OCI-LY3 (cell line): Measurements from ENCODE around the gene ARFGAP2.

ENCODE experiments used
- H2AFZ ChIP-seq: fragments of 200-600, 300-600 bp; shearing (Covaris generic); 2 replicates; pipeline ENCODE4 v1.6.0; 2014; ENCODE audit warnings: antibody characterized with exemption, low read depth, low read length
- H3K27ac ChIP-seq: fragments of 200-600, 300-600 bp; sonication (generic); 2 replicates; pipeline ENCODE4 v1.5.1; 2014; ENCODE audit warnings: mild to moderate bottlenecking, low read length, moderate library complexity, mixed read lengths
- H3K27me3 ChIP-seq: fragments of 200-600, 300-600 bp; sonication (generic); 2 replicates; pipeline ENCODE4 v1.6.1; 2014; ENCODE audit warnings: low read depth, low read length, mixed read lengths
- H3K36me3 ChIP-seq: fragments of 200-600, 300-600 bp; sonication (generic); replicated peaks from 2 replicates; pipeline ENCODE3; 2014; ENCODE audit warnings: low read depth, low read length, mixed read lengths
- H3K4me1 ChIP-seq: fragments of 300-600, 200-600 bp; sonication (generic); 2 replicates; pipeline ENCODE4 v1.6.1; 2014; ENCODE audit warnings: low read length, mixed read lengths
- H3K4me2 ChIP-seq: fragments of 200-600, 300-600 bp; sonication (generic); 2 replicates; pipeline ENCODE4 v1.6.1; 2014; ENCODE audit warnings: low read length, mixed read lengths
- H3K4me3 ChIP-seq: fragments of 300-600, 200-600 bp; sonication (generic); 2 replicates; pipeline ENCODE4 v1.5.1; 2014; ENCODE audit warnings: antibody characterized with exemption, mild to moderate bottlenecking, low read length, moderate library complexity
- H3K79me2 ChIP-seq: fragments of 300-600, 200-600 bp; shearing (Covaris generic); 2 replicates; pipeline ENCODE4 v1.6.1; 2014; ENCODE audit warnings: mild to moderate bottlenecking, low read length, mixed read lengths
- H3K9ac ChIP-seq: fragments of 300-600, 200-600 bp; shearing (Covaris generic); 2 replicates; pipeline ENCODE4 v1.6.0; 2014; ENCODE audit warnings: mild to moderate bottlenecking, low read length, moderate library complexity
- H3K9me3 ChIP-seq: fragments of 200-600, 300-600 bp; shearing (Covaris generic); 2 replicates; pipeline ENCODE4 v1.6.1; 2014; ENCODE audit warnings: low read length, mixed read lengths; ENCODE audit not compliant: insufficient read depth
- H4K20me1 ChIP-seq: fragments of 200-600, 300-600 bp; sonication (generic); 2 replicates; pipeline ENCODE4 v1.6.1; 2016; ENCODE audit warnings: low read length, mixed read lengths; ENCODE audit not compliant: insufficient read depth
- CTCF ChIP-seq: fragments of 200-600, 300-600 bp; sonication (generic); IDR thresholded peaks from 2 replicates; pipeline ENCODE4 v1.5.1; 2014; ENCODE audit warnings: antibody characterized with exemption, low read length, low read depth
- EZH2phosphoT487 ChIP-seq: fragments of 200-600 bp; shearing (Covaris generic); IDR thresholded peaks from 2 replicates; pipeline ENCODE4 v1.6.1; 2018; ENCODE audit warnings: antibody characterized with exemption, mixed run types, low read depth

The ARFGAP2 gene

GRCh38 chr11:47148903-47149531 lies 27.7 kb downstream of the ARFGAP2 start:
- Histone ChIP-seq H3K79me2 (no peaks in the 10 kb centered on the region), H3K27me3 (no peaks in the 10 kb centered on the region), H3K36me3 (no peaks in the 10 kb centered on the region), H3K27ac (no peak overlapping the region), H2AFZ (no peak overlapping the region), H3K9me3 (no peaks in the 10 kb centered on the region), H3K4me2 (no peak overlapping the region), H3K4me3 (no peak overlapping the region), H3K4me1 (no peaks in the 10 kb centered on the region), H4K20me1 (no peaks in the 10 kb centered on the region), H3K9ac (no peak overlapping the region)
- no peak for TF ChIP-seq CTCF
- TF ChIP-seq EZH2phosphoT487, result no peak

- H3K4me1 ChIP-seq, result no peaks in the 10 kb centered on the region
- no peak overlapping the region for H3K4me3 ChIP-seq
- no peaks in the 10 kb centered on the region for H3K27me3 ChIP-seq
- H3K9me3 ChIP-seq, result no peaks in the 10 kb centered on the region
- no peak overlapping the region for H2AFZ ChIP-seq
- no peak overlapping the region for H3K9ac ChIP-seq
- H3K4me2 ChIP-seq, result no peak overlapping the region
- H3K79me2 ChIP-seq, result no peaks in the 10 kb centered on the region
- H3K27ac ChIP-seq, result no peak overlapping the region
- H4K20me1 ChIP-seq, result no peaks in the 10 kb centered on the region
- TF ChIP-seq CTCF, result no peak
- TF ChIP-seq EZH2phosphoT487, result no peak
- H3K36me3 ChIP-seq, result no peaks in the 10 kb centered on the region
Observed at GRCh38 chr11:47148270-47148669, 28.4 kb downstream of the ARFGAP2 start.

- TF ChIP-seq EZH2phosphoT487, result no peak
- no peak for TF ChIP-seq CTCF
- H2AFZ ChIP-seq, result no peak overlapping the region
- no peaks in the 10 kb centered on the region for H3K79me2 ChIP-seq
- no peak overlapping the region for H3K4me3 ChIP-seq
- no peaks in the 10 kb centered on the region for H4K20me1 ChIP-seq
- H3K36me3 ChIP-seq, result no peaks in the 10 kb centered on the region
- H3K4me1 ChIP-seq, result no peaks in the 10 kb centered on the region
- H3K9ac ChIP-seq, result no peak overlapping the region
- H3K27ac ChIP-seq, result no peak overlapping the region
- no peak overlapping the region for H3K4me2 ChIP-seq
- no peaks in the 10 kb centered on the region for H3K9me3 ChIP-seq
- H3K27me3 ChIP-seq, result no peaks in the 10 kb centered on the region
Observed at GRCh38 chr11:47147681-47148080, 29.0 kb downstream of the ARFGAP2 start.

GRCh38 chr11:47147250-47147649 lies 29.4 kb downstream of the ARFGAP2 start:
- Histone ChIP-seq H3K79me2 (no peaks in the 10 kb centered on the region), H3K4me1 (no peaks in the 10 kb centered on the region), H3K4me3 (no peak overlapping the region), H2AFZ (no peak overlapping the region), H3K27ac (no peak overlapping the region), H3K9me3 (no peaks in the 10 kb centered on the region), H3K27me3 (no peaks in the 10 kb centered on the region), H3K4me2 (no peak overlapping the region), H4K20me1 (no peaks in the 10 kb centered on the region), H3K36me3 (no peaks in the 10 kb centered on the region), H3K9ac (no peak overlapping the region)
- TF ChIP-seq EZH2phosphoT487 (no peak), CTCF (no peak)
